Measurements from ENCODE around the gene FGF12.

The FGF12 gene

DNA sequence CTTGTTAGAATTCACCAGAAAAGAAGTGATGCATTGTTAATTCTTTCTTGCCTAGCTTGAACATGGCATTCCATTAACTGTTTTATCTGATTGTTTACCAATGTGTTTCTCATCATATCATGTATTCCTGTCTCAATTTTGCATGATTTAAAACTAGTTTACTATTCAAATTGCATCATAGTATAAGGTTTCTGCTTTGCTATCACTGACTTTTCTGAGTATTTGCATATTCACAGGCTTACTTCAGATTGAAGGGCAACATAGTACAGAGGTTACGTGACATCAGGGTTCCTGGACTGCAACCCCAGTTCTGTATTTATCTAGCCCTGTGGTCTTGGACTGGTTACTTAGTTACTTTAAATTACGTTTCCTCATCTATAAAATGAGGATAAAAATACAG lies 561.8 kb downstream of the FGF12 start:
- Histone ChIP-seq H3K36me3 (ENCODE audit: control insufficient read depth, insufficient read depth, low read length) (no peaks in the 10 kb centered on the region), H3K79me2 (no peaks in the 10 kb centered on the region), H2AFZ (no peak overlapping the region), H3K4me2 (ENCODE audit: low read length) (no peak overlapping the region), H3K27me3 (ENCODE audit: control insufficient read depth, insufficient read depth, low read length) (no peaks in the 10 kb centered on the region), H3K4me3 (ENCODE audit: low read depth, low read length) (no peak overlapping the region), H3K27ac (no peak overlapping the region), H3K4me1 (no peaks in the 10 kb centered on the region), H3K9ac (no peak overlapping the region), H3K9me3 (ENCODE audit: control insufficient read depth, low read length) (no peaks in the 10 kb centered on the region)
- TF ChIP-seq, protein P1, sequence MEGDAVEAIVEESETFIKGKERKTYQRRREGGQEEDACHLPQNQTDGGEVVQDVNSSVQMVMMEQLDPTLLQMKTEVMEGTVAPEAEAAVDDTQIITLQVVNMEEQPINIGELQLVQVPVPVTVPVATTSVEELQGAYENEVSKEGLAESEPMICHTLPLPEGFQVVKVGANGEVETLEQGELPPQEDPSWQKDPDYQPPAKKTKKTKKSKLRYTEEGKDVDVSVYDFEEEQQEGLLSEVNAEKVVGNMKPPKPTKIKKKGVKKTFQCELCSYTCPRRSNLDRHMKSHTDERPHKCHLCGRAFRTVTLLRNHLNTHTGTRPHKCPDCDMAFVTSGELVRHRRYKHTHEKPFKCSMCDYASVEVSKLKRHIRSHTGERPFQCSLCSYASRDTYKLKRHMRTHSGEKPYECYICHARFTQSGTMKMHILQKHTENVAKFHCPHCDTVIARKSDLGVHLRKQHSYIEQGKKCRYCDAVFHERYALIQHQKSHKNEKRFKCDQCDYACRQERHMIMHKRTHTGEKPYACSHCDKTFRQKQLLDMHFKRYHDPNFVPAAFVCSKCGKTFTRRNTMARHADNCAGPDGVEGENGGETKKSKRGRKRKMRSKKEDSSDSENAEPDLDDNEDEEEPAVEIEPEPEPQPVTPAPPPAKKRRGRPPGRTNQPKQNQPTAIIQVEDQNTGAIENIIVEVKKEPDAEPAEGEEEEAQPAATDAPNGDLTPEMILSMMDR (IDR thresholded peaks at IDR 0.05), result no peak

- Histone ChIP-seq H3K9me3 (ENCODE audit: control insufficient read depth, low read length) (no peaks in the 10 kb centered on the region), H2AFZ (no peak overlapping the region), H3K79me2 (no peaks in the 10 kb centered on the region), H3K9ac (no peak overlapping the region), H3K27ac (no peak overlapping the region), H3K4me3 (ENCODE audit: low read depth, low read length) (no peak overlapping the region), H3K27me3 (ENCODE audit: control insufficient read depth, insufficient read depth, low read length) (no peaks in the 10 kb centered on the region), H3K4me2 (ENCODE audit: low read length) (no peak overlapping the region), H3K4me1 (no peaks in the 10 kb centered on the region), H3K36me3 (ENCODE audit: control insufficient read depth, insufficient read depth, low read length) (no peaks in the 10 kb centered on the region)
- TF ChIP-seq, protein P1 (IDR thresholded peaks at IDR 0.05), result no peak
Observed at GRCh38 chr3:192161661-192162060, 565.7 kb downstream of the FGF12 start.

DNA sequence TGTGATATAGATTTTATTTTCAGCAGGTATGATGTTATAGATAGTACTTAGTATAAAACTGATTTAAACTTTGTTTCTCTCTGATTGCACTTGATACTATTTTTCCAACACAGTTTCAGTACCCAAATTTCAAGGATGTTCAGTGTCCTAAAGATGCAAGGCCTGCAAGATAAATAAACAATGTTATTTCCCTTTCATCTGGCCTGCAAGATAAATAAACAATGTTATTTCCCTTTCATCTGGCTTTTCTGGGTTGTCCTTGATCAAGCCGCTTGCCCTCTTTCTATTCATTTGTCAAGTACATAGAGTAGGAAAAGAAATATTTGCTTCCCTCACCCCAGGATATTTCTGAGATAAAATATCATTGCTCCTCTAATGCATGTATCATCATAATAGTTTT lies 571.0 kb downstream of the FGF12 start:
- Histone ChIP-seq H3K79me2 (no peaks in the 10 kb centered on the region), H3K9ac (no peak overlapping the region), H2AFZ (no peak overlapping the region), H3K27me3 (ENCODE audit: control insufficient read depth, insufficient read depth, low read length) (no peaks in the 10 kb centered on the region), H3K4me3 (ENCODE audit: low read depth, low read length) (no peak overlapping the region), H3K9me3 (ENCODE audit: control insufficient read depth, low read length) (no peaks in the 10 kb centered on the region), H3K27ac (no peak overlapping the region), H3K4me2 (ENCODE audit: low read length) (no peak overlapping the region), H3K36me3 (ENCODE audit: control insufficient read depth, insufficient read depth, low read length) (no peaks in the 10 kb centered on the region), H3K4me1 (no peaks in the 10 kb centered on the region)
- TF ChIP-seq, protein P1 (IDR thresholded peaks at IDR 0.05), result no peak

DNA sequence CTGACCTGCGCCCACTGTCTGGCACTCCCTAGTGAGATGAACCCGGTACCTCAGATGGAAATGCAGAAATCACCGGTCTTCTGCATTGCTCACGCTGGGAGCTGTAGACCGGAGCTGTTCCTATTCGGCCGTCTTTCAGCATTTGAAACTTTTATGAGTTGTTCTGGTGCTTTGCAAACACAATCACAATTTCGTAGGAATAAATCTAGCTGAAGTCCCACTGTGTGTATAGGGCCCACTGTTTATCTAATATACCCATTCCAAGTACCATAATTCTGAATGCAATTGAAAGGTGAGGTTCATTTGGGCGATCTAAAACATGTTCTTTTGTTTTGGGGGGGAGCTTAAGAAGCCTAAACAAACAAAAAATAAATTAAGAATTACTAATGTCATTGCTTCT lies 572.1 kb downstream of the FGF12 start:
- no peak overlapping the region for H3K4me3 ChIP-seq (ENCODE audit: low read depth, low read length)
- TF ChIP-seq, protein P1 (IDR thresholded peaks at IDR 0.05), result no peak
- no peak overlapping the region for H2AFZ ChIP-seq
- no peak overlapping the region for H3K4me2 ChIP-seq (ENCODE audit: low read length)
- no peak overlapping the region for H3K9ac ChIP-seq
- H3K27me3 ChIP-seq (ENCODE audit: control insufficient read depth, insufficient read depth, low read length), result no peaks in the 10 kb centered on the region
- no peaks in the 10 kb centered on the region for H3K9me3 ChIP-seq (ENCODE audit: control insufficient read depth, low read length)
- no peak overlapping the region for H3K27ac ChIP-seq
- no peaks in the 10 kb centered on the region for H3K4me1 ChIP-seq
- no peaks in the 10 kb centered on the region for H3K79me2 ChIP-seq
- H3K36me3 ChIP-seq (ENCODE audit: control insufficient read depth, insufficient read depth, low read length), result no peaks in the 10 kb centered on the region

- Histone ChIP-seq H3K27me3 (ENCODE audit: control insufficient read depth, insufficient read depth, low read length) (no peaks in the 10 kb centered on the region), H2AFZ (no peak overlapping the region), H3K36me3 (ENCODE audit: control insufficient read depth, insufficient read depth, low read length) (no peaks in the 10 kb centered on the region), H3K4me3 (ENCODE audit: low read depth, low read length) (no peak overlapping the region), H3K79me2 (no peaks in the 10 kb centered on the region), H3K9ac (no peak overlapping the region), H3K27ac (no peak overlapping the region), H3K4me2 (ENCODE audit: low read length) (no peak overlapping the region), H3K4me1 (no peaks in the 10 kb centered on the region), H3K9me3 (ENCODE audit: control insufficient read depth, low read length) (no peaks in the 10 kb centered on the region)
- TF ChIP-seq, protein P1 (IDR thresholded peaks at IDR 0.05), result no peak
Observed at GRCh38 chr3:192133271-192133670, 594.1 kb downstream of the FGF12 start.

All from parathyroid adenoma (tissue), 2 donors.